NCI-H2196 (cell line): ENCODE data around the gene RBM5.

Source experiments
- DNase-seq: peaks from one replicate; lab custom pipeline; 2025; ENCODE audit not compliant: unreplicated experiment; lab: John Stamatoyannopoulos, UW

The RBM5 gene

DNA sequence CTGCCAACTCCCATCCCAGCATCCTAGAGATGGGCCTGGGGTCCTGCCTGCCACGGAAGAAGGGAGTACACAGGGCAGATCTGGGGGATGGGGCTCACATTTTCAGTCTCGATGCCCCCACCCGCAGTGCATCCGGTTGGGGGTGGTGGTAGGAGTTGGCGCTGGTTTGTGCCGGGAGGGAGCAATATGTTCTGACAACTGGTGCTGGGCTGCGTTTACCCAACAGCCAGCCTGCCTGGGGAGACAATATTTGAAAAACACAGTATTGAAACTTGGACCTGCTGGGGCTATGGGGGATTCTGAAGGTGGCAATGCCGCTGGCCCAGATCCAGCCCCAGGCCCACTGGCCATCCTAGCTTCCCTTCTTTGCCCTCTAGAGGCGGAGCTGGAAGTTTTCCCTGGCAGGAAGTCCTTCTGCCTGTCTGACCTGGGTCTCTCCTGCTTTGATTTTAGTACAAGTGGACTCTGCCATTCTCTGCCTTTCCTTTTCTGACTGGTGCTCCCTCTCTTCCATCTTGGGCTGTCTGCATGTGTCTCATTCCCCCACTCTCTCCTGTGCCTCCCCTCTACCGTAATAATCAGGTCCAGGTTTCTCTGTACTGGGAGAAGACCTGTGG, 69.9 kb downstream of the RBM5 start:
- no peak for DNase-seq

DNA sequence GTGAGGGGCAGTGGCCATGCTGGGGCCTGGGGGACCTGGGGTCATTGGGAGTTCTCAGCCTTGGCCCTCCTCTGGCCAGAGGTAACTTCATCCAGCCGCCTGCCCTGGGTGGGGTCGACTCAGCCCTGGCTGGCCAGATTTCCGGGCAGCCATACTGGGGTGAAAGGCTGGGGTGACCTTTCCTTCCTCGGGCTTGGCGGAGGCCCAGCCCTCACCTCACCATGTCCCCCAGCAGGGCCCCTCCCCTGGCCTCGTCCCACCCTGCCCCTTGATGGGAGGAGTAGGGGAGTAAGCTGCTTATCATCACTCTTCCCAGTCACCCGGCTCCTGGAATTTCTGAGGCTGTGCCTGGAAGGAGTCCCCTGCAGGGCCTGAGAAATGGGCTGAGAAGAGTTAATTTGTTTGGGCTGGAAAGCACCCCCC, 71.9 kb downstream of the RBM5 start:
- DNase-seq = no peak

DNA sequence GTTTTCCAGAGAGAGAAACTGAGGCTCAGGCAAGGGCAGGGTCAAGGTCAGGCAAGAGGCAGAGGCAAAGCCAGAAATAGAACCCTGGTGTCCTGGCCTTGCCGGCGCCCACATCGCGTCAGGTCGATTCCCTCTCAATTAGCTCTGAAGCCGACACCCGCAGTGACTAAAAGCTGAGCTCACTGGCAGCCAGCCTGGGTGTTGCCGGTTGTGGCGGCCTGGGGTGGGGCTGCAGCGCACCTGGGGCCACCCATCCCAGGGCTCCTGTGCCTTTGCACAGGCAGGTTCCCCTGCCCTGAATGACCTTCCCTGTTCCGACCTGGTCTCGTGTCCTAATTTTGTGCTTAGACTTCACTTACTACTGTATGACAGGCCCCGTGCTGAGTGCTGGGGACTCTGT, 72.6 kb downstream of the RBM5 start:
- DNase-seq = no peak

GRCh38 chr3:50162034-50162883, 73.5 kb downstream of the RBM5 start:
- DNase-seq = no peak

DNA sequence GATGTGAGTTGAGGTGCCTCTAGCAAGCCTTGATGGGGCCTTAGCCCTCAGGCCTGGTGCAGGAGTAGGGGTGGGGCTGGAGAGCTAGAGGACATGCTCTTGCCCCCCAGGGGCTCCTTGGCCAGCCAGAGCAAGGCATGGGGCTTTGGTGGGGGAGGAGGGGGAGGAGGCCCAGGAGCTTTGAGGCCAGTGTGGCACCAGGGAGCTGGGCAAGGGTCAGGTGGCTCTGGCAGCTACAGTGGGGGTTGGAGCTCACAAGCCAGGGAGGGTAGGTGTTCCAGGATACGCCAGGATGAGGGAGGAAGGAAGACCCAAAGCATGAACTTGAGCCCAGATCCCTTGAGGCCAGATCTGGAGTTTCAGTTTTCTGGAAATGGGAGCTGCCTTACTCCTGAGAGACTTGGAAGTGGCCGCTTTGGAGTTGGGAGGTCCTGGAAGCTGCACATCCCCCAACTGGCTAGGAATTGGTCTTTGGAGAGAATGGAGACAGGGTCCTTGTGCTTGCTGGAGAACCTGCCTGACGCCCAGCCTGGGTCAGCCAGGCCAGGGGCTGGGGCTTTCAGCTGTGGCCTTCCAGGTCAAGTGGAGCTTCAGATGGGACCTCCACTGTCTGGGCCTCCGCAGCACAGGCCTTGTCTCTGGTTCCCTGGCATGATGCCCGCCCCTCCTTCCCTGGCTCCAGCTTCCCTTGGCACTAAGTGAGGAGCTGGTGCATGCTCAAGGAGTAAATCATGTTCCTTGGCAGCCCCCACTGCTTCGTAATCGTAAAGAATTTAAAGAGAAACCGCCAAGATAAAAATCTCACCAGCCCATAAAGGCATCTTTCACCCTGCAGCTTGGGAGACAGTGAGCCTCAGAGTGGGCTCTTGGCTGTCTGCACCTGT, 75.1 kb downstream of the RBM5 start:
- peak; percentile 6 for DNase-seq

DNA sequence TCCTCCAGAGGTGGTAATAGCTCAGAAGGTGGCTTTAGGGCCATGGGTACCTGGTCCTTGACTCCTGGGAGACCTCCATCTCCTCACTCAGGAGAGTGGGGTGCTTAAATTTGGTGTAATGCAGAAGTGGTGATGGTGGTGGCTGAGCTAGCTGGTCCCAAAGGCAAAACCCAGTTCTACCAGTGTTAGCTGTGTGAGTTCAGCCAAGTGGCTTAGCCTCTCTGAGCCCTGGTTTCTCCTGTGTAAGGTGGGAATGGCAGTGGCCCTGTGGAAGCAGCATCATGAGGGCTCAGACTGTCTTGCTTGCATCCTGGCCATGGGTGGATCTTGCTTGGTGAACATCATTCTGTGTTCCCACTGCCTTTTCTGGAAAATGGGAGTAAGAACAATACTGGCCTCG, 75.8 kb downstream of the RBM5 start:
- DNase-seq = no peak

- DNase-seq = no peak
Observed at GRCh38 chr3:50164984-50165909, 76.5 kb downstream of the RBM5 start.

DNA sequence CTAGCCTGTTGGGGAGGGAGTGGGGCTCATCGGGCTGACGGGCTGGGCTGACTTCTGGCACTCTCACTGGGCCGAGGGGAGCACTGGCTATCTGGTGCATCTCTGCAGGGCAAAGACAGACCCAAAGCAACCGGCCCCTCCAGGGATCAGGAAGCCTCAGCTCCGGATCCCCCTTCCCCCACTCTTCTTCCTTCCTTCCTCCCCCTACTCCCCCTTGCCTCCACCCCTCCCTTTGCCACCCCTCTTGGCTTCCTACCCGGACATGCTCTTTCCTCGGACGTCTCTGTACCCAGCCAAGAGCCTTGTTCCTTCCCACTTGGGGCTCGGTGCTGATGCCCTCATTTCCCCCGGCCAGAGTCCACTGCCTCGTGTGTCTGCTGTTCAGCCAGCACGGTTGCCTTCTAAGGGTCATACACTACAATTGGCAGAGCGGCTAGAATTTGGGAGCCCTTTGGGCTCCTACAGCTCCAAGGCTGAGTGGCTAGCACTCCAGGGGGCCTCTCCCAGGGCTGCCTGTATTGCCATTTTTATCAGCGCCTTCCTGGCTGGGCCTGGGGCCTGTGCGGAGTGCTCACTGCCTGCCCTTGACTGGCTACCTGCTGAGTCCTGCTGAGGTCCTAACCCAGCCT, 77.3 kb downstream of the RBM5 start:
- DNase-seq = no peak

GRCh38 chr3:50166620-50167019, 77.9 kb downstream of the RBM5 start:
- DNase-seq = no peak

DNA sequence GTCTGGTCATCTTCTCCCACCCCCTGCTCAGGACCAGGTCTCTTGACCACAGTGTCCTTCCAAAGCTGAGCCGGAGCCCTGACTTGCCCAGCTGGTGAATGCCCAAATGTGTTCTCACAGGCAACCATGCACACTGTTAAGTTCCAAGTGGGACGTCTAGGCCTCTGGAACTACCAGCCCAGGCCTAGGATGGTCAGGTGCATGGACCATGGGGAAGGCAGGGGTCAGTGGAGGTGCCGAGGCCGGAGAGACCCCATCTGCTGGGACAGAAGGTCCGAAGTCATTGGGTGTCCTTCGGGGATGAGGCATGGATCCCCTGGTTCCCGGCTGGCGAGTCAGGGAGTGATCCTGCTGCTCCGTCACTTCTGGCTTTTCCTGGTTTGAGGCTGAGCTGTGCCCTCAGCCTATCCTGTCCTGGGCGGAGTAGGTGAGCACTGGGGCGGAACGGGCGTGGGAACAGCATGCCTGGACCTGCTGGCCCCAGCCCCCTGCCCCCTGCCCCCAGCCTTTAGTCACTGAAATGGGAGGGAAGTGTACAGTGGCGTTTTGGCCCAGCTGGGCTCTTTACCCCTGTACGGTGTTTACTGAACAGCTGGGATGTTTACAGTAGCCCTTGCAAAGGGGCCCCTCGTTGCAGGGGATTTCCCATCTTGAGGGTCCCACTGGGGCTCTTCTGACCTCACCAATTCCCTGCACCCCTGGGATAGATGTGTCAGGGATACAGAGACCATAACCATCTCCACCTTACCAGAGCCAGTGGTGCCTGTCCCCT, 78.5 kb downstream of the RBM5 start:
- no peak for DNase-seq

DNA sequence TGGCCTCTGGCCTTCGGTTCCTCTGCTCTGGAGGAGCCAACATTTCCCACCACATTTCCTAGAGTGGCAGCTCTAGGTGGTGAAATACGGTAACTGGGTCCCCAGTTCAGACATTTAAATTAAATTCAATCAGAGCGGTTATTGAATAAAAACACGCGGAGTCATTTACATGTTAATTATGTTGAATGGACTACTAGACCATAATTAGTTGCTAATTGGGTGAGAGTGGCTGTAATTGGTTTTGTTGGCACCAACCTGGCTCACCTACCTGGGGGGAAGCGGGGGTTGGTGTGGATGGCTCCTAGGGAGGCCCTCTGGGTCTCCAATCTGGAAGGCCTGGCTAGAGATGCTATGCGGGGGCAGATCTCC, 79.1 kb downstream of the RBM5 start:
- DNase-seq = no peak

DNA sequence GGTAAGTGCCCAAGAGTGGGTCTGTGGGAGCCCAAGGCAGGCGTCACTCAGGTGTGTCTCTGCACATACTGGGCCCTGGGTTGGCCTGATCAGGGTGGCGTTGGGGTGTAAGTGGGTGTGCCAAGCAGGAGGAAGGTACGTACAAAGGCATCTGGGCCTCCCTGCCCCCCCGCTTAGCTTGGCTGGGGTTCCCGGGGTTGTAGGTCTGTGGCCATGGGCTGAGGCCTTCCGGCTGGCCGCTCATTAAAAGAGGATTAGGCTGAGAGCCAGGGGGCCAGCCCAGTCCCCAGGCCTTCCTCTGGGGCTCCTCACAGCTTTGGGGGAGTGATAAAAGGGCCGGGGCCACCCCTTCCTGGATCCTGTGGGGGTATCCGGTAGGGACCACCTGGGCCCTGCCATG, 79.7 kb downstream of the RBM5 start:
- no peak for DNase-seq
